AG09309 (cell line): Measurements from ENCODE around the gene ANKLE2.
"Not testable (repeated sequence)": the region's sequence is repeated elsewhere in the genome, so short reads cannot be mapped to it uniquely, and the experiment has no call there.

Experiments
- DNase-seq: peaks from one replicate; pipeline ENCODE4 v3.0.0-alpha.2; 2010; ENCODE audit warnings: low read depth
- H3K4me3 ChIP-seq: 2 replicates; pipeline ENCODE4 v1.5.1; 2011; ENCODE audit warnings: mild to moderate bottlenecking, low read depth, low read length, moderate library complexity; ENCODE audit not compliant: control insufficient read depth
- CTCF ChIP-seq: IDR thresholded peaks from 2 replicates; pipeline ENCODE4 v1.5.1; 2011; ENCODE audit warnings: mild to moderate bottlenecking, low read depth, low read length, inconsistent platforms; ENCODE audit not compliant: insufficient read depth, control insufficient read depth; ENCODE audit errors: missing control alignments

ANKLE2 gene

GRCh38 chr12:132708150-132708549, 53.5 kb downstream of the ANKLE2 start:
- no peak for TF ChIP-seq CTCF
- no peak for DNase-seq
- no peak overlapping the region for H3K4me3 ChIP-seq

- no peak for TF ChIP-seq CTCF
- no peak for DNase-seq
- H3K4me3 ChIP-seq: no peak overlapping the region
These were observed 54.4 kb downstream of the ANKLE2 start for GRCh38 chr12:132707241-132707640.

- H3K4me3 ChIP-seq: no peak overlapping the region
- no peak for TF ChIP-seq CTCF
- DNase-seq: no peak
These were observed 58.0 kb downstream of the ANKLE2 start for GRCh38 chr12:132703641-132704040.

GRCh38 chr12:132702640-132703039, 59.0 kb downstream of the ANKLE2 start:
- no peak for DNase-seq
- no peak for TF ChIP-seq CTCF
- no peak overlapping the region for H3K4me3 ChIP-seq

GRCh38 chr12:132700212-132700822, 61.3 kb downstream of the ANKLE2 start:
- no peak for TF ChIP-seq CTCF
- H3K4me3 ChIP-seq: no peak overlapping the region
- peak; percentile 3 for DNase-seq

- no peak for DNase-seq
- no peak for TF ChIP-seq CTCF
- no peak overlapping the region for H3K4me3 ChIP-seq
These were observed 63.3 kb downstream of the ANKLE2 start for GRCh38 chr12:132698341-132698740.

GRCh38 chr12:132695431-132695830, 66.2 kb downstream of the ANKLE2 start:
- H3K4me3 ChIP-seq: no peak overlapping the region
- TF ChIP-seq CTCF: no peak
- DNase-seq: no peak

- H3K4me3 ChIP-seq, DNase-seq: not testable (repeated sequence)
These were observed 66.7 kb downstream of the ANKLE2 start for GRCh38 chr12:132694888-132695287.

- not testable (repeated sequence) for DNase-seq, H3K4me3 ChIP-seq
These were observed 69.6 kb downstream of the ANKLE2 start for GRCh38 chr12:132692030-132692429.
